GM18951 (cell line): Measurements from ENCODE around the gene RIT1.

Source experiments
- POLR2A ChIP-seq: IDR thresholded peaks from 4 replicates; pipeline ENCODE4 v1.6.1; 2011; ENCODE audit warnings: mild to moderate bottlenecking; ENCODE audit not compliant: insufficient read length, insufficient read depth; ENCODE audit errors: extremely low read depth
- in situ Hi-C: fragments of 300-500 bp; cut with MboI; formaldehyde crosslinking; loops from one replicate; pipeline ENCODE4 v1.12.0; 2022; ENCODE audit warnings: low sequenced_read_pairs, mixed read lengths, inconsistent platforms; ENCODE audit not compliant: unreplicated experiment

Gene RIT1

GRCh38 chr1:155911156-155912055, at the start of gene RIT1:
TSS of gene RIT1 (minus strand) at chr1:155911349. CDS start at chr1:155910761, 588 bp downstream.
- TF ChIP-seq POLR2A: peak; percentile 73
- in situ Hi-C loops: no loop called here

DNA sequence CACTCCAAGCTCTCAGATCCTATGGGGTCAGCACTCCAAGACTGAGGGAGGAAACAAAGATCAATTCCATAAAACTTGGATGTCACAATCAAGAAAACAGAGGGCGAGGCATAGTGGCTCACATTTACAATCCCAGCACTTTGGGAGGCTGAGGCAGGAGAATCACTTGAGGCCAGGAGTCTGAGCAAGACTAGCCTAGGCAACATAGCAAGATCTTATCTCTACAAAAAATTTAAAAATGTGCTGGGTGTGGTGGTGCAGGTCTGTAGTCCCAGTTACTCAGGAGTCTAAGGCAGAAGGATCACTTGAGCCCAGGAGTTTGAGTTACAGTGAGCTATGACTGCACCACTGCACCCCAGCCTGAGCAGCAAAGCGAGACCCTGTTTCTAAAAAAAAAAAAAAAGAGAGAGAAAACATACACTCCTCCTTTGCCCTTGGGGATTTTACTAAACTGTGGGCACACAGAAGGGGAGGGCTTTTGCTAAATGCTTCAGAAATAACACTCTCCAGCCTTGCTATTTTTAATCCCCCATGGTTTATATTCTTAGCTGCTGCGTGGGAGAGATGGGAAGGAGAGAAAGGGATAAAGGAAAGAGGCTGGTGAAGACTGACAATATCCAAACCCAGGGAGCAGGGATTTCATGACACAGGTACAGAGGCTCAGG, 49.1 kb upstream of the RIT1 start:
- TF ChIP-seq POLR2A: no peak
- in situ Hi-C loops: no loop called here

DNA sequence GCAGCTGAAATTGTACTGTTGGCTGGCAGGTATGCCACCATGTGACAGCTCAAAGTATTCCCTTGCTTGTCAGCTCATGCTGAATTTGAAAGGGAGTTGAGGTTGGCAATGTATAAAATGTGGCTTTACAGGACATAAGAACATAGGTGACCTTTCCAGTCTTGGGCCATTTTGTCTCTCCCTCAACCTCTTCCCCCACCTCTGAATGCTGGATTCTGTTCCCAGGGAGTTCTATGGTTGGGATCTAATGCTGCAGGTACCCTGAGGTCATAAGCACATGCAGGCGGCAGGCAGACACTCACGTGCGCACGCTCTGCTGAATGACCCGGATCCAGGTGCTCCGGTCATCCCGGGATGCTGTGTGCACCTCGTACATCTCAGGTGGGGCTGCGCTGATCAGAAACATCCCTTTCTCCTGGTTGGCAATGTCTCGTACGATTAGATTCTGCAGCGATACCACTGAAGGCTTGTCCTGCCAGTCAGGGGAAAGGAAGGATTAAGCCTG, 46.3 kb upstream of the RIT1 start:
- no peak for TF ChIP-seq POLR2A
- in situ Hi-C loops: no loop called here

DNA sequence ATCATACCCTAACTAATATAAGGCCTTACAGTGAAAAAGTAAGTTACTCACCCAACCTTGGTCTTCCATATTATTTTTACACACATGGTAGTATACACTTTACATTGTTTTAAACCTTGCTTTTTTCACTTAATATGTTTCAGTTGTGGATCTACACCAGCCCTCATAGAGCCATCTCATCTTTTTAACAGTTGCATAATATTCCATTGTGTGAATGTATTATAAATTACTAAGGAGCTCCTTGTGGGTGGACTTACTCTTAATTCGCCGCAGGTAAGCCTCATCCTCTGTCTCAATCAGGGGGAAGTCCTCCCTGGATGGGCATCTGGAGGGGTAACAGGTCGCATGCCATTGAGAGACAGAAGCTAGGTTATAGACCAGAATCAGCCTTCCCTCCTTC, 43.5 kb upstream of the RIT1 start:
- in situ Hi-C loops: no loop called here

DNA sequence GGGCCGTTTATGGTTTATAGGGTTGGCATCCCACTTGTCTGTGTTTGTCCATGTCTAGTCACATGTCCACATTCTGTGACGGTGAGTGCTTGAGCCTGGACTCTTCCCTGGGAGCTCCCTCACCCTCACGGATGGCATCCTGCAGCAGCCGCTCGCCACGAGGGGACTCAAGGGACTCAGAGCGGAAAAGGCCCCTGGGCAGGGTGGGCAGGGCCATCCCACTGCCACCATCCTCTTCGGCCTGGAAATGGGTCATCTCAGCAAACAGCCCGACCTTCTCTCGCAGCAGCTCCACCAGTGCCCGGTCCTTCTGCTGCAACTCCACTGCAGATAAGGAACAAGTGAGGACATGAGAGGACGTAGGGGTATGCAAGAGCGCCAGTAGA, 41.3 kb upstream of the RIT1 start:
- in situ Hi-C loops: no loop called here
- TF ChIP-seq POLR2A: no peak

More for the DNA sequence above, 43.5 kb upstream of the RIT1 start:
- TF ChIP-seq POLR2A: no peak

GRCh38 chr1:155951753-155952504, 40.8 kb upstream of the RIT1 start:
- in situ Hi-C loops: no loop called here
- TF ChIP-seq POLR2A: no peak

- in situ Hi-C loops: no loop called here
- no peak for TF ChIP-seq POLR2A
Observed at GRCh38 chr1:155950829-155951228, 39.7 kb upstream of the RIT1 start.

- TF ChIP-seq POLR2A: no peak
- in situ Hi-C loops: loop anchor here (5.0 kb wide), 1 partner anchor 35 kb away; no protein-coding TSS in a partner anchor
Observed at GRCh38 chr1:155947741-155948140, 36.6 kb upstream of the RIT1 start.

- in situ Hi-C loops: loop anchor here (5.0 kb wide), 1 partner anchor 35 kb away; no protein-coding TSS in a partner anchor
- TF ChIP-seq POLR2A: no peak
Observed at GRCh38 chr1:155947292-155947691, 36.1 kb upstream of the RIT1 start.

DNA sequence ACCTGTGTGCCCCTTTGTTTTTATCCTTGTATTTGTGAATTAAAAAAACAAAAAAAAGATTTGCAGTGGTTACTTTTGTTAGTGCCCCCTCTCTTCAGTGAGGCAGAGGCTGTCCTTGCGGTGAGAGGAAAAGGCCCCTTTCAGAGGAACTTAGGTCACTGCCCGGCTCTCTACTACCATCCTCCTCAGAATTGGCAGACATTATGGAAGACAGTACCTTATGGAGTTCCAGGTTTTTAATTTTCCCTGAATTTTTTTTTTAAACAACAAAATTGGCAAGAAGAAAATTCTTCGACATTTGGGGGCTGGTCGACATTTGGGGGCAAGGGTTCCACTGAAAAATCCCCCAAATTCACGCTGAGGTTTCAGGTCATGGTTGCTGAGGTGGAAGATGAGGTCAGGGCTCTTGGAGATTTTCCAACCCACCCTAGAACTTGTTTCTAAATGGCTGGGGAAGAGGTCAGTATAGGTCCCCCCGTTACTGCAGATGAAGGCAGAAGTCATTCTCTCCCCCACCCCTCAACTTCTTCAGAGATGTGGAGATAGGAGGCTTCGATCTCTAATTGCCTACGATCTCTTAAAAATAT, 35.6 kb upstream of the RIT1 start:
- in situ Hi-C loops: loop anchor here (5.0 kb wide), 1 partner anchor 36 kb away; no protein-coding TSS in a partner anchor
- no peak for TF ChIP-seq POLR2A

DNA sequence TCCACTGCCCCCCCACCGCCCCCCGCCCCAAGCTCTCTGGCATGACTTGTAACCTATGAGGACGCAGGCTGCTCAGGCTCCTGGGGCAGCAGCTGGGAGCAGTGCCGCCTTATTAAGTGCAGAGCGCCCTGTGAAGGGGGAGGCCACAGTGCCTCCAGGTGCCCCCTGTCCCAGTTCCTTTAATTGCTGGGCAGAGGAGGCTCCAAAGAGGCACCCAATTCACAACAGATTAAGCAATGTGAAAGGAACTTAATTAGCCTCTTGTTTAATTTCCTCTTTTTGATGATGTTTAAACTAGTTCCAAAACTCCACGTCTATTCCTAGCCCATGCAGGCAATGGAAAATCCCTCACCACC, 33.3 kb upstream of the RIT1 start:
- TF ChIP-seq POLR2A: no peak
- in situ Hi-C loops: no loop called here

- in situ Hi-C loops: no loop called here
- TF ChIP-seq POLR2A: no peak
Observed at GRCh38 chr1:155942578-155943141, 31.5 kb upstream of the RIT1 start.
